GM19328 (cell line): ENCODE data around the gene TSPEAR.
"Not testable (repeated sequence)": the region's sequence is repeated elsewhere in the genome, so short reads cannot be mapped to it uniquely, and the experiment has no call there.

Experiments
- ATAC-seq: cut with Tn5 transposase; IDR thresholded peaks from one replicate; pipeline ENCODE4 v1.9.1; 2021; ENCODE audit warnings: mild to moderate bottlenecking, moderate library complexity; ENCODE audit not compliant: unreplicated experiment

The TSPEAR gene

DNA sequence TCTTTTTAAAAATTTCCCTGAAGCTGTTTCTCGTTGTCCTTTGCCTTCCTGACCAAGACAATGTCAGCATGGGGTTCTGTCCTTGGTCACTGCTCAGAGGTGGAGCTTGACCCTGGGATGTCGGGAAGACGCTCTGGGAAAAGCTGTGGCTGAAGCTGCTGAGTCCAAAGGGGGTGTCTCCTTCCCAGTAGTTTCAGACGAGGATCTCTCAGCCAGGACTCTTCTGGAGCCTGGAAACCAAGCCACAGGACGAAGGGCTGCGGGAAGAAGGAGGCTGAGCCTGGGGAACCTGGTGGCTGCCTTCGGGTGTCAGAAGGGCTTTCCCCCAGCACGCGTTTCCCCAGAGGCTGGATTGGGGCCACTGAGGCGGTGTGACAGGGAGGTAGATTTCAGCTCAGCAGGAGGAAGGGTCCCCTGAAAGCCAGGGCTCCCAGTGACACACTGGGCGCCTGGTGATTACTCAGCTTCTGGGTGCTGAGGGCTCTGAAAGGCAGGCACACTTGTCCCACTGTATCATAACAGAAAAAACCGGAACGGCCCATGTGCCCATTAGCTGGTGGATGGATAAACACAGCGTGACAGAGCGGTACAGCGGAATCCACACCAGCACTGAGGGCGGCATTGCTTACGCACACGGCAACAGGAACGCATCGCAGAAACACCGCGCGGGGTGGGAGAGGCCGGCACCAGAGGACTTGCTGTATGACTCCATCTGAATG lies 24.4 kb downstream of the TSPEAR start:
- ATAC-seq, result no peak

DNA sequence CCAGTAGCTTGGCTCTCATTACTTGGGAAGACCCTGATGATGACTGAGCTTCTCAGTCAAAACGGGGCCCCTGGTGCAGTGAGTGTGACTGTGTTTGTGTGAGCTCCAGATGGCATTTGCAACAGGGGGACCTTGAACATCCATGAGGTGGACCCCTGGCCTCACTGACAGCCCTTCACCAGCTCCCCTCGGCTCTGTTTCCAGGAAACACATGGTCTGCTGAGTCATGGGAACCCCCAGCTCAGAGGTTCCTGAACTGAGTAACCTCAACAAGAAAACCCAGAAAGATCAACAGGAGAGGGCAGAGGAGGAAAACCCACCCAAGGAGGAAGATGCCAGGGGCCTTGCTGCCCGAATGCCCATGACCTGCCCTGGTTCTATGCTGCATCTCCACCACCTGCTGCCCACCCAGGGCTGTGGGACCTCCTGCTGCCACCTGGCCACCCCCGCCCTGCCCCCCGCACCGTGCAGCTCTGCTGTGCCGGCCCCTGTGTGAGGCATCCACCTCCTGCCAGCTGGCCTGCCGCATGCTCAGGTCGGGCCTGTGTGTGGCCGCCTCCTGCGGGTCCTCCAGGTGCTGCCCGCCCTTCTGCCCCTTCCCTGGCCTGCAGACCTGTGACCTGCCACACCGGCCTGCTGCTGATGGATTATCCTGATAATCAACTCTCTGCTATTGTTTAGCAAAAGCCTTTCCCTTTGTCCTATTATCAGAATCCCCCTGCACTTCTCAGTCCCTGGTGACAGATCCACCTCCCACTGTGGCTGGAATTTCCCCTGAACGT lies 25.2 kb downstream of the TSPEAR start:
- no peak for ATAC-seq

DNA sequence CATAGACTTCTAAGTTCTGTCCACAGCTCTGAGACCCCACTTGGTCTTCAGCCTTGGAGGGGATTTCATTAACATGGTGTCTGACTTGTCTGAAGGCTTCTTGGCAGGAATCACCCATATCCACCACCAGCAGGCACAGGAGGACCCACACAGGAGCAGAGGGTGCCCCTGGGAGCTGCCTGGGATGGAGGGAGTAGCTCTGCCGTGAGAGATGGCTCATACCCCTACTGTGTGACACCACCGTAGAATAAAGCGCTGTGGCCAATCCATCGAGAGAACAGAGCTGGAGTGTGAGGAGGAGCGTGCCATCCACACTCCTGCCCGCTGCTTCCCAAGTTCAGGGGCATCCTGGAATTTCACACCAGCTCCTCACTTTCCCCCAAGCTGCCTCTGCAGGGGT lies 26.3 kb downstream of the TSPEAR start:
- not testable (repeated sequence) for ATAC-seq

- ATAC-seq, result no peak
These were observed 26.9 kb downstream of the TSPEAR start for GRCh38 chr21:44684483-44684882.

DNA sequence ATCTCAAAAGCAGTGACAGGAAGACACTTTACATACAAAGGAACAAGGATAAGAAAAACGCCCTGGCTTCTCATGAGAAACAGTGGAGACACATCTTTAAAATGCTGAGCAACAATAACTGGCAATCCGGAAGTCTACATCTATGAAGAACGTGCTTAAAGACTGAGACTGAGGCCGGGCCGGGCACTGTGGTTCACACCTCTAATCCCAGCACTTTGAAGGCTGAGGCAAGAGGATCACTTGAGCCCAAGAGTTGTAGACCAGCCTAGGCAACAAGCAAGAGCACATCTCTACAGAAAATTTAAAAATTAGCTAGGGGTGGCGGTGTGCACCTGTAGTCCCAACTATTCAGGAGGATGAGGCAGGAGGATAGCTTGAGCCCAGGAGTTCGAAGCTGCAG lies 27.3 kb downstream of the TSPEAR start:
- ATAC-seq, result no peak

DNA sequence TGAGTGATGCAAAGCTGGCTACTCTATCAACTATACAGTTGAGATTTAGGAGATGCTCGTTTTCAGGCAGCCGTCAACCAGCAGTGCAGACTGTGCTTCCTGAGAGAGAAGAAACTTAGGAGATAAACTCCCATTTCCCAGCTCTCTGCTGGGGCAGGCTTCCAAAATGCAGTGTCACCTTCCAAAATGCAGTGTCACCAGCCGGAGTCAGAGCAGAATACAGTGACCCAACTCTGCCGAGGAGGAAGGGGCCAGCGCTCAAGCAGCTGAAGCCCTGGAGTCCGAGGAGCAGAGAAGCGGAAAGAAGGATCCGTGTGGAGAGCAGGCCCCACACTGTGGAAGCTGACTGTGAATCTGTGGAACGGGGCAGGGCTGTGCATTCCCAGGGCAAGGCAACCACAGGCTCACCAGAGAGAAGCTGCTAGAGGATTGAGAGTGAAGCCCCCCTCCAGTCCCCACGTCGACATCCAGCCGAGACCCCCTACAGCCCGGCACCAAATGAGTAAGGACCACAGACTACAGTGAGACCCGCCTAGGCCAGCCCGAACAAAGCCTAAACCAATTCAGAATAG lies 28.7 kb downstream of the TSPEAR start:
- ATAC-seq, result no peak

DNA sequence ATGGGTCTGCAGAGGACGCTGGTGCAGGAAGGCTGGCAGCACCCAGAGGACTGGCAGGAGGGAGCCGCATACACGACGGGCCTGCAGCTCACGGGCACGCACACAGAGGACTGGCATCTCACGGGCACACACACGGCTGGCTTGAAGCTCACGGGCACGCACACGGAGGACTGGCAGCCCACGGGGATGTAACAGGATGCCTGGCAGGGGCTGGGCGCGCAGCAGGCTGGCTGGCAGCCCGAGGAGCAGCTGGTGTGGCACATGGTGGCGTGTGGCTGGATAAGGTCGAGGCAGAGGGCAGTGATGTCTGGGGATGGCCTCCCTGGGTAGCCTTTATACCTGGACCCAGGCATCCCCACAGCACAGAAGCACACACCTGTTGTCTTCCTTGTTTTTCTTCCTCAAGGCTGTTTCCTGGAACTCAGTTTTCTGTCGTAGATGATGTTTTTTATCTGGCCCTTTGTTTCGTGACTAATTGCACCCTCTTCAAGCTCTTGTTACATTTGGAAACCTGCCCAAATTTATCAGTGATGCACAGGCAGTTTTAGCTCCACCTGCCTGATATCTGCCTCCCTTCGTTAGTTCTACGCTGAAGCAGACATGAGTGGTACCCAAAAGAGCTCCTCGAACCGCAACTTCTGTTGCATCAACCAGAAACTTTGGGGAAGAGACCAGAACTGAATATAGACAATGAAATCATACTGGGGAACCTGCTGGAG lies 29.4 kb downstream of the TSPEAR start, which contains the start of gene KRTAP12-1:
TSS of gene KRTAP12-1 (minus strand) at position 303 of the 719 bp plus-strand sequence. CDS start at position 263, 40 bp downstream.
- ATAC-seq, result no peak

GRCh38 chr21:44681152-44681551 lies 30.2 kb downstream of the TSPEAR start:
- ATAC-seq, result no peak

DNA sequence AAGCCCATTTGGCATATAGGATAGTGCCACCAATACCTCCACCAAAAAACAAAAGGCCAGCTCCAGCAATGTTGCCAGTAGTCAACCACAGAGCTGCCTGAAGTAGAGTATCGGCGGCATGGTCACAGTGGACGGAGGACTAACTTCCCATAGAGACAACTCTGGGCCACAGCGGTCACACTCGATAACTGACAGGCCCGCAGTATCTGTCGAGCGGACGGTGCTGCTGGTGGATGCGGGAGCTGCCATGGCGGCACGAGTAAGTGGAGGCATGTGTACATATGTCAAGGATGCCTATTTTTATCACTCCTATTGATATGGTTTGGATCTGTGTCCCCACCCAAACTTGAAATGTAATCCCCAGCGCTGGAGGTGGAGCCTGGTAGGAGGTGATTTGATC lies 33.5 kb downstream of the TSPEAR start:
- ATAC-seq, result no peak

DNA sequence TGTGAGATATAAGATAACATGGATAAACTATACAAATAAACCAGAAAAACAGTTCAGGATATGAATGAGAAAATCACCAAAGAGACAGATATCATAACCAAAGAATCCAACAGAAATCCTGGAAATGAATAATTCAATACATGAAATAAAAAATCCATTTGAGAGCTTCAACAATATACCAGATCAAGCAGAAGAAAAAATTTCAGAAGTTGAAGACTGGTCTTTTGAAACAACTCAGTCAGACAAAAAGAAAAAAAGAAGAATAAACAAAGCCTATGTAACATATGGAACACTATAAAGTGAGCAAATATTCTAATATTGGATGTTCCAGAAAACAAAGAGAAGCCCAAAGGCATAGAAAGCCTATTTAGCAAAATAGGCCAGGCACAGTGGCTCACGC lies 39.5 kb downstream of the TSPEAR start:
- no peak for ATAC-seq

DNA sequence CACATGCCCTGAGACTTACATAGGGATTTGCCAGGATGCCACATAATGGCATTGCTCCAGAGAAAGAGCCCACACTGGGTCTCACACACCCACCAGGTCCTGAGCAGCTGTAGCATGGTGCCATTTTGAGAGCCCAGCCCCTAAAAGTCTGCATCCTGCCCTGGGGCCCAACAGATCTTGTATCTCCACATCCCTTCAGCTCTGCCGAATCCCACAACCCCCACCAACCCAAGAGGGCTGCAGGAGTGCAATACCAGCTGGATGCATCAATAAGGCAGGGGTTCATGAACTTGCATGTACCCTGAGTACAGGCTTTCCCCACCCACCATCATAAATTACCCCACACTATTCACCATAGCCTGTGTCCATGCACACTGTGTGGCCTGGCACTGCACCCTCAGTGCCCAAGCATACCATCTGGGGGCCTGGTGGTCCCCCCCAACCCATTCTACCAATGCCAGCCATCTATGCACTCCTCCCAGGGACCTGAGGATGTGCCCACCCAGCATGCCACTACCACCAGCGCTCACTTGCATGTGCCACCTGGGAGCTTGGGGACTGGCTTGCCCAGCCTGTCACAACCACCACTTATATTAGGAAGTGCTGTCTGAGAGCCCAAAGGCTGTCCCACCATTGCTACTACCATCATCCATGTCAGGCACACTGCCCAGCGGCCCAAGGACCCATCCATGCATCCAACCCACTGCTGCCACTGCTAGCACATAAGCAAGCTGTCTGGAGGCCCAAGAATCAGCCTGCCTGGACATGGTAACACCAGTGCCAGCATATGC lies 40.5 kb downstream of the TSPEAR start:
- no peak for ATAC-seq

DNA sequence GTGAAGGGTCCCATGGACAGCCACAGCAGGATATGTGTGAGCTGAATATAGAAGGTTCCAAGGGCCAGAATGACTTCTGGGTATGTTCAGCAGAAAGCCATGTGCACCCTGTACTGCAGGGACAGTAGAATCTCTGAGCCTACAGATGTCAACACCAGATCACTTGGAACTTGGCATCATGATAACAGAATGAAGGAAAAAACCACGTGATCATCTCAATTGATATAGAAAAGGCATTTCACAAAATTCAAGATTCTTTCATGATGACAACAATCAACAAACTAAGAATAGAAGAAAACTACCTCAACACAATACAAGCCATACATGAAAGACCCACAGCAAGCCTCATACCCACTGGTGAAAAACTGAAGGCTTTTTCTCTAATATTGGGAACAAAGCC lies 43.8 kb downstream of the TSPEAR start:
- no peak for ATAC-seq

GRCh38 chr21:44666401-44667320 lies 44.7 kb downstream of the TSPEAR start, which contains the start of gene KRTAP12-2:
TSS of gene KRTAP12-2 (minus strand) at chr21:44666927. CDS start at chr21:44666886, 41 bp downstream.
- ATAC-seq, result no peak

GRCh38 chr21:44664691-44665090 lies 46.7 kb downstream of the TSPEAR start:
- no peak for ATAC-seq

GRCh38 chr21:44661567-44661966 lies 49.8 kb downstream of the TSPEAR start:
- not testable (repeated sequence) for ATAC-seq

- no peak for ATAC-seq
These were observed 52.3 kb downstream of the TSPEAR start for GRCh38 chr21:44658913-44659595.

- no peak for ATAC-seq
These were observed 52.8 kb downstream of the TSPEAR start for GRCh38 chr21:44658541-44658910.

DNA sequence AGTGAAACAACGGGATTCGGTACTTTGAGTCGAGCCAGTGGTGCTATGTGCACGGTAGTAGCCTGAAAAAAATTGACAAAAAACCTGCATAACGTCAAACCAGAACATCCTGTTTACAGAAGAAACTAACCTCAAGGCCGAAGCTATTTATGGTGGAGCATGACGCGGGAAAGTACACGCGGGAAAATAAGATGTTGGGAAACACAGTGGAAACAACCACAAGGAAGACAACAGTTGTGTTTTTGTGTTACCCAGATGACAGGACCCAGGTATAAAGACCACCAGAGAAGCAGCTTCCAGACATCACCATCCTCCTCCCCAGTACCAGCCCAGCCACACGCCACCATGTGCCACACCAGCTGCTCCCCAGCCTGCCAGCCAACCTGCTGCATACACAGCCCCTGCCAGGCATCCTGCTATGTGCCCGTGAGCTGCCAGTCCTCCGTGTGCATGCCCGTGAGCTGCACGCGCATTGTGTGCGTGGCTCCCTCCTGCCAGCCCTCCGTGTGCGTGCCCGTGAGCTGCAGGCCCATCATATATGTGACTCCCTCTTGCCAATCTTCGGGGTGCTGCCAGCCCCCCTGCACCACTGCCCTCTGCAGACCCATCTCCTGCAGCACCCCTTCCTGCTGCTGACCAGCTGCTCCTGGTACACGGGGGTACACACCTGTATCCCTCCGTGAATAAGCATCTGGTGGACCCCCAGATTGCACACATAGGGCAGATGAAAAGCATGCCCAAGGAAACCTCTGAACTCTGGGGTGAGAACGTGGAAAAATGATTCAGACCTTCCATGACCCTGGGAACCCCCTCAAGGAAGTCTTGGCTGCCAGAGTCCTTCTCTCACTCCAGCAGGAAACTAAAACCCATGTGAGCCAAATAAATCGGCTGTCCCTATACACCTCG lies 53.5 kb downstream of the TSPEAR start, which contains the start of gene KRTAP12-3:
TSS of gene KRTAP12-3 (plus strand) at position 298 of the 906 bp plus-strand sequence. CDS start at position 346, 48 bp downstream.
- no peak for ATAC-seq
